H9 (cell line): ENCODE data around the gene PNKD. TPM values are rescaled to one million over a fixed set of nuclear protein-coding genes. Genes with fewer than 3 reads are reported as not detected.

Experiments
- DNase-seq: peaks from one replicate; pipeline ENCODE4 v3.0.0-alpha.2; 2017
- H2AFZ ChIP-seq: one replicate; pipeline ENCODE4 v1.6.1; 2013; ENCODE audit warnings: mild to moderate bottlenecking, low read length, control low read depth, moderate library complexity
- H2AK5ac ChIP-seq: 2 replicates; pipeline ENCODE4 v1.6.1; 2013; ENCODE audit warnings: low read length, control low read depth, mixed read lengths; ENCODE audit not compliant: insufficient read length
- H2BK120ac ChIP-seq: one replicate; pipeline ENCODE4 v1.6.1; 2013; ENCODE audit warnings: low read depth, mild to moderate bottlenecking, low read length, control low read depth, inconsistent platforms; ENCODE audit not compliant: poor library complexity, severe bottlenecking
- H2BK12ac ChIP-seq: 2 replicates; pipeline ENCODE4 v1.6.1; 2013; ENCODE audit warnings: low read length, control low read depth, mixed read lengths, low read depth; ENCODE audit not compliant: insufficient read length
- H2BK15ac ChIP-seq: 2 replicates; pipeline ENCODE4 v1.6.1; 2013; ENCODE audit warnings: low read depth, low read length, control low read depth
- H2BK20ac ChIP-seq: one replicate; pipeline ENCODE4 v1.6.1; 2013; ENCODE audit warnings: low read depth, mild to moderate bottlenecking, low read length, control low read depth, inconsistent platforms; ENCODE audit not compliant: poor library complexity, severe bottlenecking
- H2BK5ac ChIP-seq: 2 replicates; pipeline ENCODE4 v1.6.1; 2013; ENCODE audit warnings: low read length, control low read depth, mixed read lengths; ENCODE audit not compliant: insufficient read length
- H3K14ac ChIP-seq: 2 replicates; pipeline ENCODE4 v1.6.1; 2013; ENCODE audit warnings: low read length, control low read depth; ENCODE audit not compliant: insufficient read depth
- H3K18ac ChIP-seq: 2 replicates; pipeline ENCODE4 v1.6.1; 2013; ENCODE audit warnings: low read depth, mild to moderate bottlenecking, mixed read lengths, low read length, control low read depth; ENCODE audit not compliant: insufficient read length
- H3K23ac ChIP-seq: 2 replicates; pipeline ENCODE4 v1.6.1; 2013; ENCODE audit warnings: low read length, control low read depth, mixed read lengths, low read depth; ENCODE audit not compliant: insufficient read length
- H3K23me2 ChIP-seq: 2 replicates; pipeline ENCODE4 v1.6.1; 2013; ENCODE audit warnings: low read depth, mild to moderate bottlenecking, mixed read lengths, low read length, control low read depth; ENCODE audit not compliant: insufficient read length, poor library complexity, severe bottlenecking
- H3K27ac ChIP-seq: 2 replicates; pipeline ENCODE4 v1.5.1; 2013; ENCODE audit warnings: low read length, control low read depth, mixed read lengths, low read depth; ENCODE audit not compliant: insufficient read length
- H3K27me3 ChIP-seq: 2 replicates; pipeline ENCODE4 v1.6.1; 2013; ENCODE audit warnings: low read length, control low read depth, inconsistent platforms; ENCODE audit not compliant: insufficient read depth
- H3K4ac ChIP-seq: 2 replicates; pipeline ENCODE4 v1.6.1; 2013; ENCODE audit warnings: low read depth, mild to moderate bottlenecking, control low read depth, inconsistent platforms, low read length, moderate library complexity
- H3K4me1 ChIP-seq: 2 replicates; pipeline ENCODE4 v1.6.1; 2013; ENCODE audit warnings: low read length, control low read depth, inconsistent platforms; ENCODE audit not compliant: insufficient read depth
- H3K4me2 ChIP-seq: 2 replicates; pipeline ENCODE4 v1.6.1; 2013; ENCODE audit warnings: low read length, control low read depth, mixed read lengths; ENCODE audit not compliant: insufficient read length, insufficient read depth
- H3K56ac ChIP-seq: 2 replicates; pipeline ENCODE4 v1.6.1; 2013; ENCODE audit warnings: low read depth, mild to moderate bottlenecking, mixed read lengths, low read length, control low read depth; ENCODE audit not compliant: insufficient read length
- H3K79me1 ChIP-seq: 2 replicates; pipeline ENCODE4 v1.6.1; 2013; ENCODE audit warnings: low read depth, mild to moderate bottlenecking, moderate library complexity, low read length, control low read depth, inconsistent platforms; ENCODE audit not compliant: insufficient read depth, poor library complexity, severe bottlenecking
- H3K79me2 ChIP-seq: 2 replicates; pipeline ENCODE4 v1.6.1; 2013; ENCODE audit warnings: low read length, control low read depth, inconsistent platforms; ENCODE audit not compliant: insufficient read depth
- H3K9ac ChIP-seq: 2 replicates; pipeline ENCODE4 v1.6.1; 2013; ENCODE audit warnings: low read length, control low read depth, mixed read lengths; ENCODE audit not compliant: insufficient read length; ENCODE audit errors: extremely low read depth
- H3K9me3 ChIP-seq: one replicate; pipeline ENCODE4 v1.6.1; 2013; ENCODE audit warnings: low read depth, low read length, inconsistent platforms; ENCODE audit not compliant: control insufficient read depth
- H3T11ph ChIP-seq: one replicate; pipeline ENCODE4 v1.6.1; 2013; ENCODE audit warnings: mild to moderate bottlenecking, low read length, control low read depth, inconsistent platforms
- H4K20me1 ChIP-seq: one replicate; pipeline ENCODE4 v1.6.1; 2013; ENCODE audit not compliant: control insufficient read depth, insufficient read length, insufficient read depth
- H4K5ac ChIP-seq: 2 replicates; pipeline ENCODE4 v1.6.1; 2013; ENCODE audit warnings: low read depth, mild to moderate bottlenecking, mixed read lengths, low read length, control low read depth; ENCODE audit not compliant: insufficient read length
- H4K8ac ChIP-seq: replicated peaks from 2 replicates; pipeline ENCODE4 v1.6.1; 2013; ENCODE audit warnings: low read length, control low read depth, mixed read lengths, low read depth; ENCODE audit not compliant: insufficient read length
- H4K91ac ChIP-seq: 2 replicates; pipeline ENCODE4 v1.6.1; 2013; ENCODE audit warnings: low read depth, mild to moderate bottlenecking, moderate library complexity, mixed read lengths, low read length, control low read depth; ENCODE audit not compliant: insufficient read length
- H3K27ac Mint-ChIP-seq, 3 experiments: 2 replicates in 2 of 3; 3 replicates in 1 of 3; pipeline ENCODE4 v1.8.0; 2020 to 2021; ENCODE audit warnings: mixed read lengths in 3 of 3, mild to moderate bottlenecking in 1 of 3, moderate library complexity in 1 of 3
- H3K27me3 Mint-ChIP-seq: 2 replicates; pipeline ENCODE4 v1.8.0; 2021; ENCODE audit warnings: low read depth, mild to moderate bottlenecking, moderate library complexity, mixed read lengths
- H3K36me3 Mint-ChIP-seq, 3 experiments: 2 replicates in 2 of 3; 3 replicates in 1 of 3; pipeline ENCODE4 v1.8.0; 2020 to 2021; ENCODE audit warnings: low read depth in 3 of 3, mixed read lengths in 3 of 3; ENCODE audit not compliant: insufficient read depth in 1 of 3
- H3K4me1 Mint-ChIP-seq, 2 experiments: 2 replicates each; pipeline ENCODE4 v1.8.0; 2020; ENCODE audit warnings: mixed read lengths in 2 of 2
- H3K4me3 Mint-ChIP-seq, 2 experiments: 2 replicates in 1 of 2; 3 replicates in 1 of 2; pipeline ENCODE4 v1.8.0; 2020 to 2021; ENCODE audit warnings: mild to moderate bottlenecking in 2 of 2, mixed read lengths in 2 of 2, moderate library complexity in 1 of 2
- H3K9me3 Mint-ChIP-seq, 2 experiments: 2 replicates in 1 of 2; 3 replicates in 1 of 2; pipeline ENCODE4 v1.8.0; 2020; ENCODE audit warnings: mild to moderate bottlenecking in 2 of 2, mixed read lengths in 2 of 2, moderate library complexity in 1 of 2
- CTCF ChIP-seq: fragments of 200-600 bp; sonication (generic); conservative IDR thresholded peaks from 3 replicates; pipeline ENCODE4 v1.8.0; 2021; ENCODE audit warnings: antibody characterized with exemption, mild to moderate bottlenecking
- WGBS: extraction: QIAGEN DNeasy Blood & Tissue Kit; methylation state at CpG from one replicate; pipeline ENCODE4 v1.1.7; 2013; ENCODE audit warnings: missing lambda C conversion rate, low lambda C conversion rate, mixed read lengths; ENCODE audit not compliant: insufficient read length; ENCODE audit errors: extremely low coverage; 5-methylcytosine and 5-hydroxymethylcytosine counted together
- total RNA-seq: library from RNA; stranded (reverse); gene quantifications from 2 replicates; pipeline ENCODE4 v1.2.1, GENCODE V29; 2021

The PNKD gene
- total RNA-seq, 1 experiment from 2014 or later: 31.6 TPM

GRCh38 chr2:218387369-218388194 lies 117.3 kb downstream of the PNKD start:
- H2BK20ac ChIP-seq: no peak overlapping the region
- Mint-ChIP-seq H3K36me3 (no peaks in the 10 kb centered on the region), H3K4me1 (peaks cover 5 to 8% of the 10 kb centered on the region in 2 experiments; a peak in 3 of 4 replicates), H3K9me3 (no peaks in the 10 kb centered on the region; a peak in 1 of 5 replicates), H3K4me3 (peak overlapping the region; percentile 71 to 86), H3K27ac (peak overlapping the region; percentile 59 to 88 (median 82); a peak in 6 of 7 replicates), H3K27me3 (peaks cover 42% of the 10 kb centered on the region)
- no peaks in the 10 kb centered on the region for H3K79me1 ChIP-seq
- H2AFZ ChIP-seq: no peak overlapping the region
- peaks cover 6% of the 10 kb centered on the region for H3K23me2 ChIP-seq
- H2AK5ac ChIP-seq: no peak overlapping the region
- peaks cover 2% of the 10 kb centered on the region; the same call in 1 of the 2 replicates for H3K27me3 ChIP-seq
- H2BK5ac ChIP-seq: no peak overlapping the region
- H3K4ac ChIP-seq: no peak overlapping the region
- no peak overlapping the region for H2BK120ac ChIP-seq
- no peak overlapping the region for H3K18ac ChIP-seq
- no peak overlapping the region for H3K27ac ChIP-seq
- H3K4me1 ChIP-seq: no peaks in the 10 kb centered on the region
- DNase-seq: peak; percentile 88
- H3K9ac ChIP-seq: no peak overlapping the region
- no peak overlapping the region for H3K23ac ChIP-seq
- no peak overlapping the region for H3T11ph ChIP-seq
- no CpG with 5 or more reads among the region's 38 CpGs for WGBS
- no peak overlapping the region for H2BK12ac ChIP-seq
- no peaks in the 10 kb centered on the region for H3K9me3 ChIP-seq
- H4K5ac ChIP-seq: no peak overlapping the region
- H4K91ac ChIP-seq: no peak overlapping the region
- H3K14ac ChIP-seq: no peak overlapping the region; the same call in 1 of the 2 replicates
- TF ChIP-seq CTCF: no peak
- H4K20me1 ChIP-seq: no peaks in the 10 kb centered on the region
- H2BK15ac ChIP-seq: no peak overlapping the region
- H3K79me2 ChIP-seq: no peaks in the 10 kb centered on the region
- no peak overlapping the region for H4K8ac ChIP-seq
- peak overlapping the region; percentile 54 for H3K4me2 ChIP-seq
- no peak overlapping the region for H3K56ac ChIP-seq
